ACC112 (cell line): ENCODE measurements around the gene LRP5.
A peak's percentile ranks its signal among the peaks of the same experiment; 100 is the strongest.

Experiments used
- H2AFZ ChIP-seq: fragments of 200-600 bp; sonication (generic); one replicate; pipeline ENCODE4 v1.6.0; 2017; ENCODE audit warnings: antibody characterized with exemption, low read length; ENCODE audit not compliant: unreplicated experiment
- H3K27ac ChIP-seq: fragments of 200-600 bp; sonication (generic); 2 replicates; pipeline ENCODE4 v1.5.1; 2014; ENCODE audit warnings: low read depth, mild to moderate bottlenecking, antibody characterized with exemption, low read length, moderate library complexity
- H3K27me3 ChIP-seq: fragments of 200-600 bp; sonication (generic); 2 replicates; pipeline ENCODE4 v1.6.1; 2014; ENCODE audit warnings: mild to moderate bottlenecking, antibody characterized with exemption, low read length, moderate library complexity, mixed read lengths; ENCODE audit not compliant: insufficient read depth
- H3K36me3 ChIP-seq: fragments of 200-600 bp; sonication (generic); 2 replicates; pipeline ENCODE4 v1.6.1; 2016; ENCODE audit warnings: mild to moderate bottlenecking, antibody characterized with exemption, low read length, moderate library complexity, mixed read lengths; ENCODE audit not compliant: insufficient read depth
- H3K4me1 ChIP-seq: fragments of 200-600 bp; sonication (generic); one replicate; pipeline ENCODE4 v1.6.1; 2016; ENCODE audit warnings: low read length, mixed read lengths; ENCODE audit not compliant: insufficient read depth, unreplicated experiment, control insufficient read depth
- H3K4me3 ChIP-seq: fragments of 200-600 bp; sonication (generic); 2 replicates; pipeline ENCODE4 v1.5.1; 2014; ENCODE audit warnings: mild to moderate bottlenecking, low read depth, low read length
- H3K79me2 ChIP-seq: fragments of 200-600 bp; sonication (generic); one replicate; pipeline ENCODE4 v1.6.0; 2016; ENCODE audit warnings: low read length; ENCODE audit not compliant: control insufficient read depth, unreplicated experiment, insufficient read depth

The LRP5 gene

DNA sequence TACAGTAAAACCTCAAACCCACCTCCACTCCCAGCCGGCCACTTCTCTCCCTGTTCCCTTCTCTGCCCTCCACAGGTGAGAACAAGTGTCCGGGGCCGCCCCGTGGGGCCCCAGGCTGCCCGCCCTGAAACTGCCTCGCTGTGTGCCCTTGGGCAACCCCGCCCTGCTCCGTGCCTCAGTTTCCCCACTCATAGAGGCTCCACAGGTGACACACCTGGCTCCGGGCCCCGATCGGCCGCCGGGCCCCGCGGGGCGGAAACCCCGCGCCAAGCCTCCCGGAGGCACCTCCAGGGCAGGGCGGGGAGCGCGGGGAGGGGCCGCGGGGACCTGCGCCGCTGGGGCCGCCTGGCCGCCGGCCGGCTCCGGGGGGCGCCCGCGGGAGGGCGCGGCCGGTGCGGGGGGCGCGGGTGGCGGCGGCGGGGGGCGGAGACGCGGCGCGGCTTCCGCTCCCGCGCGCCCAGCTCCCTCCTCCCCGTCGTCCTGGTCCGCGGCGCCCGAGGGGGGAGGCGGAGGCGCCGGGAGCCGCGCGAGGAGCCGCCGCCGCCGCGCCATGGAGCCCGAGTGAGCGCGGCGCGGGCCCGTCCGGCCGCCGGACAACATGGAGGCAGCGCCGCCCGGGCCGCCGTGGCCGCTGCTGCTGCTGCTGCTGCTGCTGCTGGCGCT is at the start of gene LRP5:
Gene LRP5 (plus strand): TSS at position 475 of the 663 bp plus-strand sequence. CDS start 124 bp downstream, at position 599.
- Histone ChIP-seq H3K79me2 (peaks cover 11% of the 10 kb centered on the region), H3K27me3 (no peaks in the 10 kb centered on the region; the same call in 1 of the 2 replicates), H2AFZ (peak within 1 kb of the TSS; percentile 93), H3K36me3 (no peaks in the 10 kb centered on the region), H3K4me3 (peak within 1 kb of the TSS; percentile 92), H3K27ac (no peak within 1 kb of the TSS), H3K4me1 (peaks cover 12% of the 10 kb centered on the region)

DNA sequence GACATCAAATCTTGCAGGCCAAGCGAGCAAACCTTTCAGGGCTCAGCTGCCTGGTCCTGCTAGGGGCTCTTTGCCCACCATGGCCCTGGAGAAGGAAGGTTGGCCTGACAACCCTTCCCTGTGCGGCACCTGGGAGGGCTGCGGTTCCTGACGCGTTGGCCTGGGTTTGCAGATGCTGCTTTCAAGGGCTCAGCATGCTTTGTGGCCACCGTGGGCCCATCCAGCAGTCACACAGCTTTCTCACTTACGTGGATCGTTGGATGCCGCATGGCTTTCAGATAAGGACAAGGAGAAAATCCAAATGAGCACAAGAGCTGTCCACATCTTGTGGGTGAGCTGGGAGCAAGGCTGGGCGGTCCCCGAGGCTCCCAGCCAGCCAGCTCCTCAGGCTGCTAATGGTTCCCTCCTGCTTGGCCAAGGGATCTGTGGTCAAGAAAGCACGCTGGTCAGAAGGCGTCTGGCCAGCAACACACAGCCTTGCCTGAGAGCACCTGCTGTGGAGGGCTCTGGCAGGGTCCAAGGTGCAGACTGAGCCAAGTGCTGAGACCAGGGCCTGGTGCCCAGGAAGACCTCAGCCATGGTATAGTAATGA is 48.9 kb upstream of the LRP5 start:
- H3K27me3 ChIP-seq = no peaks in the 10 kb centered on the region
- no peak overlapping the region for H2AFZ ChIP-seq
- no peak overlapping the region for H3K27ac ChIP-seq
- H3K79me2 ChIP-seq = peaks cover 5% of the 10 kb centered on the region
- H3K36me3 ChIP-seq = peaks cover 26% of the 10 kb centered on the region; the same call in 1 of the 2 replicates
- H3K4me1 ChIP-seq = no peaks in the 10 kb centered on the region
- no peak overlapping the region for H3K4me3 ChIP-seq

DNA sequence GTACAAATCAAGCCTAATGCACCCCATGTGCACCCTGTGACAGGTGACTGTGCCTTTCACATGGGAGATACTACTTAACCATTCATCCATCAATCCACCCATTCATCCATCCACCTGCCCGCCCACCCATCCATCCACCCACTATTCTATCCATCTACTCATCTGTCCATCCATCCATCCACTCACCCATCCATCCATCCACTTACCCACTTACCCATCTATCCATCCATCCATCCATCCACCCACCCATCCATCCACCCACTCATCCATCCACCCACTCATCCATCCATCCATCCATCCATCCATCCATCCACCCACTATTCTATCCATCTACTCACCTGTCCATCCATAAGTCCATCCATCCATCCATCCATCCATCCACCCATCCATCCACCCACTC is 48.1 kb upstream of the LRP5 start:
- H3K27me3 ChIP-seq = no peaks in the 10 kb centered on the region
- H2AFZ ChIP-seq = no peak overlapping the region
- no peak overlapping the region for H3K4me3 ChIP-seq
- H3K4me1 ChIP-seq = peaks cover 4% of the 10 kb centered on the region
- H3K27ac ChIP-seq = no peak overlapping the region
- H3K36me3 ChIP-seq = peaks cover 26% of the 10 kb centered on the region; the same call in 1 of the 2 replicates
- H3K79me2 ChIP-seq = peaks cover 12% of the 10 kb centered on the region

DNA sequence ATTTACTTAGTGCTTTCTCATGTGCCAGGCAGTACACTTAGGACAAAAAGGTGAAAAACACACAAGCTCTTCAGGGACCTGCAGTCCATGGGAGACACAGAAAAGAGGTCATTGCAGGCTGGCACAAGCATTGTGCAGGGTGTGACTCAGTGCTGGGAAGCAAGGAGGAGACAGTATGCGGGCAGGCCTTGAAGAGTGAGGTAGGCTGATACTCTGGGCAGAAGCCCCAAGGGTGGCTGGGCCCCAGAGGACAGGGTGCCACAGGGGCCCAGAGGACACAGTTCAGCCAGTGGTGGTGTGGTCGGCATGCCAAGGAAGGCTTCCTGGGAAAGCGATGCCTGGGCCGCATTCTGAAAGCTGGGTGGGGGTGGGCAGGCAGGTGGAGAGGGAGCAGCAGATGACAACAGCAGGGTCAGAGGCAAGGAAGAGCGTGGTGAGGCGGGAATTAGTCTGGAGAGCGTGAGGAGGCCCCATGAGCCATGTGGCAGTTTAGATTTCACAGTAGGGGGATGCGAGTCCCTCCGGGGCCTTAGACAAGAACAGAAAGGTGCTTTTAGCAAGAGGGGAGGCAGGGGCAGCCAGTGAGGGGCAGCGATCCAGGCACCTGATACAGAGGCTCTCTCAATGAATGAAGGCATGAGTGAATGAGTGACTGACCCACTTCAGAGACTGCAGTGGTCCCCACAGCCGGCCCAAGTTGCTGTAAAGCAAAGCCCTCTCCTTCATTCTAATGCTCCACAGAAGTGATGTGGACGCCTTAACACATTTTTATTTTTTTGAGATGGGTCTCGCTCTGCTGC is 47.5 kb upstream of the LRP5 start:
- Histone ChIP-seq H3K27me3 (no peaks in the 10 kb centered on the region), H3K27ac (no peak overlapping the region), H3K79me2 (peaks cover 19% of the 10 kb centered on the region), H3K36me3 (peaks cover 26% of the 10 kb centered on the region; the same call in 1 of the 2 replicates), H2AFZ (no peak overlapping the region), H3K4me3 (no peak overlapping the region), H3K4me1 (peaks cover 11% of the 10 kb centered on the region)

DNA sequence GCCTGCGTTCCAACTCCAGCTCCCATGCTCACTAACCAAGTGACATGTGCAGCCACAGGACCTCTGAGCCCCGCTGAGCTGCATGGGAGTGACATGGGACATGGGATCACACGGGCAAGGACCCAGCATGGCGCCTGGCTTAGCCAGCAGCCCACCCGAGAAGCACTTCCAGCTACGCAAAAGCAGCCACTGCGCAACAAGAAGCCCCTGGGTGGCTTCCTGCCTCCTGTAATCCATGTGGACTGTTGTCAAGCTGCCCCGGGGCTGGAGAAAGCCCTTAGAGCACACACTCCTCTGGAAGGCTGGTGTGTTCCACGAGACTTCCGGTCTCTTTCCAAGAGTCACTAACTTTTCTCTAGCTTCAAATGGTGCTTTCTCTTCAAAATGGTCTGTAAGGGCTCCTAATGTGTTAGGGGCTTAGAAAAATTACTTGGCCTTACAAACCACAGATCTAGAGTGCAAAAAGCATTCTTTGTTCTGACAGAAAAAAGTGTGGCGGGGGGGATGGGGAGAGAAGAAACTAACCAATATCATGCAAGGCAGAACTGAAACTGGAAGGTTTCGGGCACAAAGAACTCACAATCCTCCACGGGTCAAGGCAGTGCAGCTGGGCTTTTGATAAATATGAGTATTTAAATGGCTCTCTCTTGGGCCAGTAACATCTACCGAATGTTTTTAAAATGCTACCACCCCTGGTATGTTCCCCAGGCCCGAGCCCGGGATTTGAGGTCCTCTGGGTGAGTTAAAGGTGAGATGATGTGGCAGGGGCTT is 46.1 kb upstream of the LRP5 start:
- no peak overlapping the region for H3K27ac ChIP-seq
- H3K4me3 ChIP-seq = no peak overlapping the region
- H3K36me3 ChIP-seq = peaks cover 26% of the 10 kb centered on the region; the same call in 1 of the 2 replicates
- no peak overlapping the region for H2AFZ ChIP-seq
- H3K79me2 ChIP-seq = peaks cover 33% of the 10 kb centered on the region
- no peaks in the 10 kb centered on the region for H3K27me3 ChIP-seq
- peaks cover 20% of the 10 kb centered on the region for H3K4me1 ChIP-seq

DNA sequence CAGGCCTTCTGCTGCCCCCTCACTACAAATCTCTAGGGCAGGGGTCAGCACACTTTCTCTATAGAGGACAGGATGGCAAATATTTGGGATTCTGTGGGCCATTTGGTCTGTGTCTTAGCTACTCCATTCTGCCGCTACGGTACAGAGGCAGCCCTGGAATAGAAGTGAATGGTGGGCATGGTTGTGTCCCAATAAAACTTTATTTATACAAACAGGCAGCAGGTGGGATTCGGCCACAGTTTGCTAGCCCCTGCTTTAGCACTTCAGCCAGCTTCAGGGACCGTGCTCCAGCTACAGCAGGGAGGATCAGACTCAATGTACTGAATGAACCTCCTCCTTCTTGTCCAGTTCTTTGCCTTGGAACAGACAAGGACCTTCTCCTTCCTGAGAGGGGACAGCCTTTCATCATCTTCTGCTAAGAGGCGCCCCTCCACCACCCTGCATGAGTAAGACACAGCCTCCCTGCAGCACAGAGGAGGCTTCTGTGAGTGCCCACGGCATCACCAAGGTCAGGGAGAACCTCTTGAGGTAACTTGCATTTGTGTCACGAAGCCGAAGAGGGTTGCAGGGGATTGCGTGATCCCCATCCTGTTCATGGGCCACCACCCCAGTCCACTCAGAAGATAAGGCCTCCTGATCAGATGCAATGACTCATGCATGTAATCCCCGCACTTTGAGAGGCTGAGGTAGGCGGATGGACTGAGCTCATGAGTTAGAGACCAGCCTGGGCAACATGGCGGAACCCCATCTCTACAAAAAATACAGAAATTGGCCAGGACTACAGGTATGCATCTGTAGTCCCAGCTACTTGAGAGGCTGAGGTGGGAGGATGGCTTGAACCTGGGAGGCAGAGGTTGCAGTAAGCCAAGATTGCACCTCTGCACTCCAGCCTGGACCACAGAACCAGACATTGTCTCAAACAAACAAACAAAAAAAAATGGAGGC is 45.2 kb upstream of the LRP5 start:
- H3K27ac ChIP-seq = no peak overlapping the region

DNA sequence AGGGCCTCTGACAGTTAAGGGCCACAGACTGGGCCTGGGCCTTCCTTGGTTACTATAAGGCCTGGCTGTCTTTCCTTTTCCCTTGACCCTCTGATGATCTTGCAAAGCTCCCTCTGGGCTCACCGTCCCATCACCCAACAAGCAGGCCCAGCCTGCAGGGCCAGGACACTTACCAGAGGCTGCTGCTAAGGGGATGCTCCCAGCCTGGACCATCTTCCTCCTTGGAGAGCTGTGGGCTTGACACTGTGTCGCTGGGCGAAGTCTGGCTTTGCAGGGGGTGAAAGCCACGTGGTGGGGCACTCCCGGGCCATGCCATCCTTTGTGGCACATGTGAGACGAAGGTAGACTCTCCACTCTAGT is 44.5 kb upstream of the LRP5 start:
- H3K36me3 ChIP-seq = peaks cover 20% of the 10 kb centered on the region; the same call in 1 of the 2 replicates
- H3K4me1 ChIP-seq = peaks cover 20% of the 10 kb centered on the region
- peaks cover 37% of the 10 kb centered on the region for H3K79me2 ChIP-seq
- H2AFZ ChIP-seq = no peak overlapping the region
- H3K27ac ChIP-seq = no peak overlapping the region
- no peak overlapping the region for H3K4me3 ChIP-seq
- H3K27me3 ChIP-seq = no peaks in the 10 kb centered on the region

More for the DNA sequence above, 45.2 kb upstream of the LRP5 start:
- Histone ChIP-seq H3K4me1 (peaks cover 20% of the 10 kb centered on the region), H3K79me2 (peaks cover 37% of the 10 kb centered on the region), H3K36me3 (peaks cover 25% of the 10 kb centered on the region; the same call in 1 of the 2 replicates), H3K4me3 (no peak overlapping the region), H3K27me3 (no peaks in the 10 kb centered on the region), H2AFZ (no peak overlapping the region)

DNA sequence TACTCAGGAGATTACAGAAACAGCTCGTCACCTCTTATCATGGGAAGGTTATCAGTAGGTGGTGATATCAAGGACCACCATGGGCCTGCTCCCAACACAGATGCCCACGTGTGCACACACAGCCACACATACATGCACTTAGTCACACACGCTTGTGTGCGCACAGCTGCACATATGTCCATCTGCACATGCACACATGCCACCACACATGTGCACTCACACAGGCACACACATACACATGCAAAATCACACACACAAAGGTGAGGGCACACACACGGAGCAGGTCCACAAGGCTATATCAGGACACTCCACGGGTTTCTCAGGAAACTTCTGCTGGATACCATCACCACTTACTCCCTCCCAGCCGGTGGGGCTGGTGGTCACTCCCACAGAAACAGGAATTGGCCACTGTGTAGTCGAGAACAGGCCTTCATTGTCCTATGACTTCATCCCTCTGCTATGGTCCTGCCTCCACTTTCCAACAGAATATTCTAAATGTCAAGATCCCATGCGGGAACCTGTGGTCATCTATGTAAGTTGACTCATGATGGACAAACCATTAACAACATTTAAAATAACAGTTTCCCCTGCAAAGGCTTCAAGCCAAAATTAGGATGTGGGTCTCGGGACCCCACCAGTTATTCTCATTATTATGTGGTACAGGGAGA is 42.8 kb upstream of the LRP5 start:
- H3K27ac ChIP-seq = no peak overlapping the region
- H3K27me3 ChIP-seq = no peaks in the 10 kb centered on the region
- H3K4me3 ChIP-seq = peak overlapping the region; percentile 96
- peaks cover 20% of the 10 kb centered on the region for H3K4me1 ChIP-seq
- H3K79me2 ChIP-seq = peaks cover 37% of the 10 kb centered on the region
- peaks cover 20% of the 10 kb centered on the region; the same call in 1 of the 2 replicates for H3K36me3 ChIP-seq
- H2AFZ ChIP-seq = no peak overlapping the region
